Measurements from ENCODE around the gene ZNF831.

Gene ZNF831

GRCh38 chr20:59139998-59140397 lies 23.6 kb upstream of the ZNF831 start:
- in situ Hi-C loops (cut with MboI; ENCODE audit: low sequenced_read_pairs), result no loop called here

DNA sequence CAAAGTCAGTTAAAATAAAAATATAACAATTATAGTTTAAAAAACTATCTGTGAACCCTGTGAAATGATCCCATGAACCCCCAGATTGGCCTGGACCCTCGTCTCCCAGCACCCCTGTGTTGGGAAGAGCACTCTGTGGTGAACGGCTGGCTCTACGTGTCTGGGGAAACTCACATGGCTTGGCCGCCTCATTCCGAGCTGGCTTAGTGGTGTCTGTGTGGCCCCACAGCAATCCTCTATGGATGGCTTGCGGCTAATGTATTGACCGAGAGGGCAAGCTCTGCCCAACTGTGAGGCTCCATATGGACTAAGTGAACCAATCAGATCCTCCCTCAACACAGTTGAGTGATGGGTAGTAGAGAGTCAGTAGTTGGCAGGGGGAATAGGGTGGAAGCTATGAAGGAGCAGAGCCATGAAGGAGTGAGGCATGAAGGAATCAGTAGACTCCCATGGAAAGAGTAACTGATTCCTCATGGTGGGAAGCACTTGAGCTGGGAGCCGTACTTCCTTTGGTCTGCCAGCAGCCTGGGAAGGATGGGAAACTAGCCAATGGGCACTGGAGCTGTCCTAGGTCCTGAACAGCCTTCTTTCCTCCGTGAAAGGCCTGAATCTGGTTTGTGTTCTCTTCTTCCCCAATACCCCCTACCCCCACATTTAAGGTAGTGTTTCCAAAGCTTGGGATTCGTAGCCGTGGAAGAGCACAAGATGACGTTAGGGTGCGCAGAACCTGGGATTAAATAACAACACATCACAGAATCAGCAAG lies 21.6 kb upstream of the ZNF831 start:
- in situ Hi-C loops (cut with MboI; ENCODE audit: low sequenced_read_pairs), result no loop called here

- in situ Hi-C loops (cut with MboI; ENCODE audit: low sequenced_read_pairs), result no loop called here
These were observed 20.3 kb upstream of the ZNF831 start for GRCh38 chr20:59143326-59143725.

GRCh38 chr20:59144179-59144830 lies 19.3 kb upstream of the ZNF831 start:
- in situ Hi-C loops (cut with MboI; ENCODE audit: low sequenced_read_pairs), result no loop called here

- in situ Hi-C loops (cut with MboI; ENCODE audit: low sequenced_read_pairs), result no loop called here
These were observed 18.8 kb upstream of the ZNF831 start for GRCh38 chr20:59144831-59145196.

DNA sequence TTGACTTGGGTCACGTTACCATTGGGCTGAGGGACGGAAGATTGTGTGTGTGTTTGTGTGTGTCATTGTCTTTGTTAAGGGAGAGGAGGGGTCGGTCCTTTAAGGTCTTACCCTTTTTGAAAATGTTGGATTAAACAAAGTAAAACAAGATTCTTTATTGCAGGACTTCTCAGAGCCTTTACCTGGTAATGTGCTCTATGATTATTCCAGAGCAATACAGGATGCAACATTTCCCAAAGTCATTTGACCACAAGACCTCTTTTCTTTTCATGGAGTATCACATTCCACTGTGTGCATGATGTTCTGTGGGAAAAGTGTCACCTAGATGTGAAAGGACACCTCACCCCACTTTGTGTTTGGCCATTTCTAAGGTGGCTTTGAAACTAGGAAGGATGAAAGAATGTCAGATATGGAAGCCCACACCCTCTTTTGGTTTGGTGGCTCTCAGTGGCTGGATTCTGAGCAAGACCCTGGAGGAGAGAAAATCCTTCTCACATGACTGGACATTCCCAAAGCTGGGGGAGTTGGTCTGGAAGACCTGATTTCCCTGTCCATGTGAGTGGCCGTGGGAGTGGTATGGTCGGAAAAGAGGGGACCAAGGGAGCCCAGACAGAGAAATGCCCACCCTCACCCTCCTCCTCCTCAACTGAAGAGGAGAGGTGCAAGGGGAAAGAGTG lies 18.2 kb upstream of the ZNF831 start:
- in situ Hi-C loops (cut with MboI; ENCODE audit: low sequenced_read_pairs), result no loop called here

- in situ Hi-C loops (cut with MboI; ENCODE audit: low sequenced_read_pairs), result no loop called here
These were observed 17.5 kb upstream of the ZNF831 start for GRCh38 chr20:59145924-59146779.

DNA sequence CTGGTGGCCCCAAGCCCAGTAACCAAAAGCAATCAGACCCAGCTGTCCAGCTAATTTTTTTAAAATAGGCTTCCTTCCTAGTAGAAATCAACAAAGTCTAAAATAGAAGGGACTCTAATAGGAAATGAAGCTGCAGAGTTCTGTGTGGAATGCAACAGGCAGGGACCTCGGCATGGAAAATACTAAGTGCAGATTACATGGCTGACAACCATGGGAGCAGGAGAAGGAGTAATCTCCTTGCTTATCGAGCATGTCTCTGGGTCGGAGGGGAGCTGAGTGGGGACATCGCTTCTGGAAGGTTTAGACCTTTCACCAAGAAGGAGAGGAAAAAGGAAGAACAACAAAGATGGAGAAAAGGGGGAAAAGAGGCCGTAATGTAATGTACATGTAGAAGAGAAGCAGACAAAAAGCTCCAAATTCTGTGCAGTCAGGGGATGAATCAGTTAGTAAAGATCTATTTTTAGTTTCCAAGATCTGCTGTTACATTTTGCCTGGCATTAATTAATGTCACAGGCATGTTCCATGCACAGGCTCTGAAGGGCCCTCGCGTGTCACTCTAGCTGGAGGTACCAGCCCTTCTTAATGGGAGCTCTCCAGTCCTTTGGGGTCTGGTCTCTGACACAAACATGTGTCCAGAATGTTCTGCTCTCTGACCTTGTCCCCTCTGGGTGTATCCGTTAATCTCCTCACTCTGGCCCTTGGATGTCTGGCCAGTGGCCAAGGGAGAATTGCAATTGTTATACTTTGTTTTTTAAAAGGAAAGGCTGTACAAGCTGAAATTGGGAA lies 16.6 kb upstream of the ZNF831 start:
- in situ Hi-C loops (cut with MboI; ENCODE audit: low sequenced_read_pairs), result no loop called here

DNA sequence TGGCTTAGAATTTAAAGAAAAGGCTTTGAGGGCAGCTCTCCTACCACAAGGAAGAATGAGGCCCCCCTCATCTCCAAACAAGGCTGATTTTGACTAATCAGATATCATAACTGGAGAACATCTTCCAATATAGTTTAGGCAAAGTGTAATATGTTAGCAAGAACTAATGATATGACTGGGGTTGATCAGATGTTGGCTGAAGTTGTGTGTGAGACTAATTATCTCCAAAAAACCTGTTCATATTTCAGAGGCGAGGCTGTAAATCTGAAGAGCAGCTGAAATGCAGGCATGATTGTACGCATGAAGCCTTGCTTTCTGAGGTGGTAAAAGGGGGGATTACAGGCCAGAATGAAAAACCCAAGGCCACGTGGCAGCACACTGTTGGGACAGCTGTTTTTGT lies 16.0 kb upstream of the ZNF831 start:
- in situ Hi-C loops (cut with MboI; ENCODE audit: low sequenced_read_pairs), result no loop called here

DNA sequence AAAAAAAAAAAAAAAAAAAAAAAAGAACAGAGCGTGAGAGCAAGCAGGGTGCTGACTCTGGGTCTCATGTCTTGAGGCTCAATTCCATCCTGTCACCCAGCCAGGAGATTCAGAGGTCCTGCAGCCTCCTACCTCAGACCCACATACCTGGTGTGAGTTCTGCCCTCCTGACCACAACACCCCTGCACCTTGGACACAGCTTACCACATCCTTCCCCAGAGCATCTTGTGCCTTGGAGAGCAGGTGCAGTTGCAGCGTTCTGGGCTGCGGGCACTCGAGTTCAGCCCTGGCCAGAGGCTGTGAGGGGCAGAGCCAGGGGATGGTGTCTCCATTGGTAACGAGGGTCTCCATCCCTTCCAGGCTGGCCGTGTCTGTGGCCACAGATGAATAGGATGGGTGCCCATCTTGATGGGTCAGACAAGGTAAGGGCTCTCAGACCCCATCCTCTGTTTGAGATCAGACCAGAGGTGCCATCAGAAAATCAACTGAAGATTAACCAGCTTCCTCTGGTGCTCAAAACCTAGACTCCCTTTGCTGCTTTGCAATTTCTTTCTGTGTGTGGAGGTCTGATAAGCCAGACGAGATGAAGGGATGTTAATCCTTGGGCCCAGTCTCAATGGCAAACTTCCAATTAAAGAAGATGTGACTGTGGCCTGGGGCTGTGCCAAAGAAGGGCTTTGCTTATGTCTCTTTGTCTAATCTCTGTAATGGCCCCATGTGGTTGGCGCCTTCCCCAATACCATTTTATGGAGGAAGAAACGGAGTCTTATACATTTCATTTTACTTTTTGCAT lies 14.7 kb upstream of the ZNF831 start:
- in situ Hi-C loops (cut with MboI; ENCODE audit: low sequenced_read_pairs), result no loop called here

DNA sequence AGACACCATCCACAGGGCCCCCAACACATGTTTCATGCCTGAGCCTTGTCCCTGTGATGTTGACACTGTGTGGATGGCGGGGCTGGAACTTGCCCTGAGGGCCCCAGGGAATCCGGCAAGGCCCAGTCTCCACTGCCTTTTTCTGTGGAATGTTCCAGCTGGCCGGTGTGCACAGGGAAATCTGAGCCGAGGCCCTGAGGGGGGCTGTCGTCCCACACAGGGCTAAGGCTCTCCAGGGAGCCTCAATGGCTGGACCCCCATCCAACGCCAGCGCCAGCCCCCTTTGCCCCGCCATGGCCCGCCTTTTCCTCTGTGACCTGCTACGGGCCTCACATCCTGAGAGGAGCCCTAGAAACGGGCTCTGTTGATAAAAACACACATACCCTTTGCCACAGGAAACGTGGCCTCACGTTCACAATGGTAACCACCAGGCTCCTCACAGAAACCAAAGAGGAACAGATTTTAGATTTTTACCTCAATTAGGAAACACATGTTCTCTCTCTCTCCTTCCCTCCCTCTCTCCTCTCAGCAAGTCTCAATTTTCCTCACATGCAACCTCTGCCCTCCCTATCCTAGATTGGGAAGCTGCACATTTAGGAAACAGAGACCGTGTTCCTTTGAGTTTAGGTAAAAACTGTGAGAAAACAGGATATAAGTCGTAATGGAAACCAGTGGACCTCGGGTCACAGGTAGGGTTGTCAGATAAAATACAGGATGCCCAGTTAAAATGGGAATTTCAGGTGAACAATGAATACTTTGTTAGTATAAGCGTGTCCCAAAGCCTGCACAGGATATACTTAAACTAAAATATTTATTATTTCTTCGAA lies 13.7 kb upstream of the ZNF831 start:
- in situ Hi-C loops (cut with MboI; ENCODE audit: low sequenced_read_pairs), result no loop called here

DNA sequence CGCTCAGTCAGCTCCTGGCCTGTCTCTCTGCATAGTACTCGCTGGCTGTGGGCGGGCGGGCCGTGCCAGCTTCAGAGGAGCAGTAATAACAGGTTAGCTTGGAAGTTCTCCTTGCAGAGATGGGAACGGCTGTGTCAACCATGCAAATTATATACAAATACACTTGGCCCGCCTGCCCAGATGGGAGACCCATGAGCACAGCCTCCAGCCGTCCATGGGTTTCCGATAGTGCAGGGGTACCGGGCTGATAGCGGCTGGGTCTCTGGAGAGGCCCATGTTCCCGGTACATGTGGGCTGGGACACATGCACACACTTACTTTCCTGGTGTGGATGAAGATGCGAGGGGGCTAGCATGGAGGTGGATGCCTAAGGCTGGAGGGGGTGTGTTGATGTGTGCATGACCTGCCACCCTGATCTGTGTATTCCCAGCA lies 12.8 kb upstream of the ZNF831 start:
- in situ Hi-C loops (cut with MboI; ENCODE audit: low sequenced_read_pairs), result no loop called here

- in situ Hi-C loops (cut with MboI; ENCODE audit: low sequenced_read_pairs), result no loop called here
These were observed 12.2 kb upstream of the ZNF831 start for GRCh38 chr20:59151391-59151790.

GRCh38 chr20:59151820-59152219 lies 11.8 kb upstream of the ZNF831 start:
- in situ Hi-C loops (cut with MboI; ENCODE audit: low sequenced_read_pairs), result no loop called here

- in situ Hi-C loops (cut with MboI; ENCODE audit: low sequenced_read_pairs), result no loop called here
These were observed 10.9 kb upstream of the ZNF831 start for GRCh38 chr20:59152559-59153354.

- in situ Hi-C loops (cut with MboI; ENCODE audit: low sequenced_read_pairs), result no loop called here
These were observed 10.3 kb upstream of the ZNF831 start for GRCh38 chr20:59153355-59153681.

DNA sequence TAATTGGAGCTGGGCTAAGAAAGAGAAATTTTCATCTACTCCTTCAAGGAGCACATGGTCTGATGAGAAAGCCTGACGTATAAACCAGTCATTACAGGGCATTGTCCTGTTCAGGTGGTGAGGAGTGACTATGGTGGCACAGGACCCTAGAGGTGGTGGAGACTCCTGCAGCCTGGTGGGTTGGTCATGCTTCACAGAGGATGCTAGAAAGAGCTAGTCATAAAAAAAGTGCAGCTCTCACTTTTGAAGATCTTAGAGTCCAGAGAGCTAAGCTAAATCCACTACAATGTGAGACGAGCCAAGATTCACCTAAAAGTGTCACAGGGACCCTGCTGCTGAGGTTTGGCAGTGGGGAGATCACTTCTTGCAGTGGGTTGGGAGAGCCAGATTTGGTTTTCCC lies 9.8 kb upstream of the ZNF831 start:
- in situ Hi-C loops (cut with MboI; ENCODE audit: low sequenced_read_pairs), result no loop called here
